Thymus (tissue), 11 donors: ENCODE measurements around the gene MGAT2. TPM values are rescaled to one million over a fixed set of nuclear protein-coding genes. Genes with fewer than 3 reads are reported as not detected.
A peak's percentile ranks its signal among the peaks of the same experiment; 100 is the strongest.
"Not testable (repeated sequence)": the region's sequence is repeated elsewhere in the genome, so short reads cannot be mapped to it uniquely, and the experiment has no call there.

Source experiments
- DNase-seq, 9 donors: peaks; one replicate each; pipeline ENCODE4 v3.0.0-alpha.2; 2013; ENCODE audit warnings: low spot score in 9 of 9, low read depth in 6 of 9, missing footprints in 1 of 9
- H3K27ac ChIP-seq, 2 donors: one replicate each; pipeline ENCODE4 v1.5.1; 2013; ENCODE audit warnings: control low read depth in 1 of 2, low read depth in 1 of 2, low read length in 1 of 2, mild to moderate bottlenecking in 1 of 2, moderate library complexity in 1 of 2
- H3K27me3 ChIP-seq, 2 donors: one replicate each; pipeline ENCODE4 v1.5.1; 2013; ENCODE audit warnings: low read length in 1 of 2; ENCODE audit not compliant: control insufficient read depth in 2 of 2, insufficient read depth in 1 of 2
- H3K36me3 ChIP-seq, 2 donors: one replicate each; pipeline ENCODE4 v1.5.1; 2013; ENCODE audit warnings: low read length in 1 of 2, mild to moderate bottlenecking in 1 of 2, moderate library complexity in 1 of 2; ENCODE audit not compliant: control insufficient read depth in 2 of 2, insufficient read depth in 2 of 2
- H3K4me1 ChIP-seq, 2 donors: one replicate each; pipeline ENCODE4 v1.5.1; 2013; ENCODE audit warnings: low read length in 2 of 2; ENCODE audit not compliant: control insufficient read depth in 2 of 2, insufficient read depth in 2 of 2
- H3K4me3 ChIP-seq, 2 donors: one replicate each; pipeline ENCODE4 v1.5.1; 2013; ENCODE audit warnings: low read length in 2 of 2, control low read depth in 1 of 2, mild to moderate bottlenecking in 1 of 2
- H3K9me3 ChIP-seq, 2 donors: one replicate each; pipeline ENCODE4 v1.5.1; 2013; ENCODE audit warnings: low read length in 1 of 2, mild to moderate bottlenecking in 1 of 2; ENCODE audit not compliant: control insufficient read depth in 2 of 2, insufficient read depth in 1 of 2
- WGBS: extraction: QIAGEN DNeasy Blood & Tissue Kit; methylation state at CpG from one replicate; pipeline ENCODE4 v1.1.7; 2013; 5-methylcytosine and 5-hydroxymethylcytosine counted together
- polyA plus RNA-seq: library from polyadenylated mRNA; stranded (reverse); fragments of 200-250 nt; gene quantifications from one replicate; pipeline ENCODE4 v1.2.3, GENCODE V29; 2013
- total RNA-seq: library from RNA; stranded (reverse); fragments of 120-200 nt; gene quantifications from one replicate; pipeline ENCODE4 v1.2.4, GENCODE V29; 2013
- donor health status: healthy.

MGAT2 gene
- total and polyA plus RNA-seq, 2 donors, result 29.9 to 36.1 TPM

GRCh38 chr14:49584058-49584457 lies 36.5 kb upstream of the MGAT2 start:
- DNase-seq, result no peak
- no peaks in the 10 kb centered on the region for H3K9me3 ChIP-seq
- H3K4me3 ChIP-seq, result peak overlapping the region in 1 of 2 donors; percentile 11
- 95% methylated on average over 11 of the region's 11 CpGs for WGBS
- peaks cover 11 to 16% of the 10 kb centered on the region in 2 donors for H3K4me1 ChIP-seq
- no peak overlapping the region for H3K27ac ChIP-seq
- H3K27me3 ChIP-seq, result no peaks in the 10 kb centered on the region
- H3K36me3 ChIP-seq, result peaks cover 13 to 26% of the 10 kb centered on the region in 2 donors

- 22% methylated on average over 32 of the region's 32 CpGs for WGBS
Observed at GRCh38 chr14:49584981-49585640, 35.5 kb upstream of the MGAT2 start.

GRCh38 chr14:49585803-49586672 lies 34.6 kb upstream of the MGAT2 start, which contains the start of gene RPS29:
RPS29 (minus strand) TSS chr14:49586380; CDS start chr14:49586346, 34 bp downstream.
- under 1% methylated on average over 54 of the region's 55 CpGs for WGBS
- peaks cover 11 to 16% of the 10 kb centered on the region in 2 donors for H3K4me1 ChIP-seq
- H3K27ac ChIP-seq, result peak within 1 kb of the TSS; percentile 97 to 98
- H3K4me3 ChIP-seq, result peak within 1 kb of the TSS; percentile 90 to 95
- H3K27me3 ChIP-seq, result no peaks in the 10 kb centered on the region
- H3K9me3 ChIP-seq, result no peaks in the 10 kb centered on the region
- peaks cover 13 to 26% of the 10 kb centered on the region in 2 donors for H3K36me3 ChIP-seq
- peak; percentile 97 to 100 (median 100) for DNase-seq

More at GRCh38 chr14:49584981-49585640, 35.5 kb upstream of the MGAT2 start:
- H3K9me3 ChIP-seq, H3K27me3 ChIP-seq: not testable (repeated sequence)
- DNase-seq, result peak in 2 of 9 donors; percentile 19 to 47
- peak overlapping the region in 1 of 2 donors; percentile 98 for H3K27ac ChIP-seq
- H3K36me3 ChIP-seq, result peaks cover 13 to 26% of the 10 kb centered on the region in 2 donors
- peak overlapping the region; percentile 90 to 95 for H3K4me3 ChIP-seq
- peaks cover 11 to 16% of the 10 kb centered on the region in 2 donors for H3K4me1 ChIP-seq

GRCh38 chr14:49586673-49587460 lies 33.7 kb upstream of the MGAT2 start:
- Histone ChIP-seq H3K27me3 (no peaks in the 10 kb centered on the region), H3K4me1 (peaks cover 11 to 16% of the 10 kb centered on the region in 2 donors), H3K9me3 (no peaks in the 10 kb centered on the region), H3K27ac (peak overlapping the region; percentile 85 to 98), H3K4me3 (peak overlapping the region; percentile 90 to 95), H3K36me3 (peaks cover 13 to 26% of the 10 kb centered on the region in 2 donors)
- DNase-seq, result peak; percentile 37 to 90 (median 74)
- WGBS, result 6% methylated on average over 11 of the region's 21 CpGs

- Histone ChIP-seq H3K27ac (no peak overlapping the region), H3K36me3 (peaks cover 0 to 2% of the 10 kb centered on the region in 2 donors), H3K4me1 (peaks cover 2 to 6% of the 10 kb centered on the region in 2 donors), H3K9me3 (no peaks in the 10 kb centered on the region), H3K4me3 (no peak overlapping the region), H3K27me3 (no peaks in the 10 kb centered on the region)
- DNase-seq, result no peak
- WGBS, result 98% methylated on average over 3 of the region's 3 CpGs
Observed at GRCh38 chr14:49589387-49589786, 31.2 kb upstream of the MGAT2 start.

GRCh38 chr14:49593016-49593415 lies 27.6 kb upstream of the MGAT2 start:
- Histone ChIP-seq H3K9me3 (no peaks in the 10 kb centered on the region), H3K4me1 (peaks cover 0 to 14% of the 10 kb centered on the region in 2 donors), H3K27ac (no peak overlapping the region), H3K4me3 (no peak overlapping the region), H3K36me3 (no peaks in the 10 kb centered on the region), H3K27me3 (no peaks in the 10 kb centered on the region)
- DNase-seq, result no peak
- 98% methylated on average over 3 of the region's 3 CpGs for WGBS

GRCh38 chr14:49594347-49595091 lies 26.1 kb upstream of the MGAT2 start:
- H3K4me3 ChIP-seq, result no peak overlapping the region
- peak in 3 of 9 donors; percentile 24 to 62 (median 43) for DNase-seq
- H3K27ac ChIP-seq, result peak overlapping the region; percentile 42 to 61
- peaks cover 0 to 14% of the 10 kb centered on the region in 2 donors for H3K4me1 ChIP-seq
- no peaks in the 10 kb centered on the region for H3K36me3 ChIP-seq
- H3K27me3 ChIP-seq, result no peaks in the 10 kb centered on the region
- no peaks in the 10 kb centered on the region for H3K9me3 ChIP-seq
- WGBS, result 62% methylated on average over 4 of the region's 4 CpGs

- peaks cover 0 to 16% of the 10 kb centered on the region in 2 donors for H3K4me1 ChIP-seq
- H3K4me3 ChIP-seq, result peak overlapping the region; percentile 65 to 88
- DNase-seq, result peak in 1 of 9 donors; percentile 60
- peak overlapping the region; percentile 94 to 99 for H3K27ac ChIP-seq
- peaks cover 0 to 17% of the 10 kb centered on the region in 2 donors for H3K36me3 ChIP-seq
- under 1% methylated on average over 15 of the region's 15 CpGs for WGBS
- no peaks in the 10 kb centered on the region for H3K9me3 ChIP-seq
- no peaks in the 10 kb centered on the region for H3K27me3 ChIP-seq
Observed at GRCh38 chr14:49598189-49598484, 22.5 kb upstream of the MGAT2 start.
